ENCODE results near the gene FANCG. TPM values are rescaled to one million over a fixed set of nuclear protein-coding genes. Genes with fewer than 3 reads are reported as not detected.

The FANCG gene
- total and polyA plus RNA-seq, 2 of the 8 experiments (the other 6 are each of a cell fraction or from before 2014, with no cell fraction given), result 66.6 to 87.1 TPM

DNA sequence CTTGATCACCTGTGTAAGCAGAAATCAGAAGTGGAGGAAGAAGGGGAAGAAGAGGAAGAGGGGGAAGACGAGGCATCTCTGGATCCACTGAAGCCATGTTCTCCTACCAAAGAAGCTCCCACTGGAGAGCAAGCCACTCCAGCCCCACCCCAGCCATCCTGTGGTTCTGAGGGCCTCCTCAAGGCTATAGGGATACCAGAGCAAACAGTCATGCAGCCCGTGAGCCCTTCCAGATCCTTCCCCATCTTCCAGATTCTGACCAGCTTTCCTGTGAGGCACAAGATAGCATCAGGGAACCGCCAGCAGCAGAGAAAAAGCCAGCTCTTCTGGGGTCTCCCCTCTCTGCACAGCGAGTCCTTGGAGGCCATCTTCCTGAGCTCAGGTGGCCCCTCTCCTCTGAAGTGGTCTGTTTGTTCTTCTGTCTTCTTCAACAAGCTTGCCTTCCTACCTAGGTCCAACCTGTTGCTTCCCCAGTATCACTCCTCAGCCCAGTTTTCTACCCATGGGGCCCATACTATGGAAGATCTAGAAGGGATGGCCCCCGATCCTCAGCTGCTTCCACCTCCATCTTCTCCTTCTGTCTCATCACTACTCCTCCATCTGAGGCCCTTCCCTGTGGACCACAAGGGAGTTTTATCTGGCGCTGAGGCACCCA is 36.7 kb downstream of the FANCG start (continued):
- TF ChIP-seq KDM1A (IDR thresholded peaks at IDR 0.05; ENCODE audit: borderline replicate concordance, low read length) (no peak), EP300 (IDR thresholded peaks at IDR 0.05; ENCODE audit: borderline replicate concordance in 1 of 2, low read depth in 2 of 2, low read length in 2 of 2) (no peak), BACH1 (IDR thresholded peaks at IDR 0.05; ENCODE audit: low read length) (no peak), PHF8 (conservative IDR thresholded peaks at IDR 0.05; ENCODE audit: low read depth, low read length) (no peak), TAF1 (IDR thresholded peaks at IDR 0.05; ENCODE audit: low read depth, low read length) (no peak)

Data from H1 (cell line).